Measurements from ENCODE around the gene SLC9A4.

SLC9A4 gene

DNA sequence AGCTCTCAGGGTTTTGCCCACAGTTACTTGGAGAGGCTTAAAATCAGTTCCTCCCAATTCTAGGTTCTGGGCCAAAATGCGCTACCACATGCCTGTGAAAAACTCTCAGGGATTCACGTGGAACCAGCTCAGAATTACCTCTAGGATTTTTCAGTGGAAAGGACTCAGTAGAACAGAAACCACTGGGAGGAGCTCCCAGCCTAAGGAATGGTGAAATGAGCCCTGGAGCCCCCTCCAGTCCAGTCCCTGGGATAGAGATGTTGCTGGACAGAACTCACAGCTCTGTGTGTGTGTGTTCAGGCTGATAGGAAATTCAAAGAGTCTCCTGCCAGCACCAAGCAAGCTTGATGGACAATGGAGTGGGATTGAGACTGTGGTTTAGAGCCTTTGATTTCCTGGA lies 21.1 kb upstream of the SLC9A4 start:
- Histone ChIP-seq H3K27ac (ENCODE audit: low read depth in 2 of 2, low read length in 2 of 2) (no peak overlapping the region), H3K4me1 (ENCODE audit: control insufficient read depth in 2 of 2, insufficient read depth in 2 of 2, low read length in 2 of 2) (peaks cover 0 to 6% of the 10 kb centered on the region in 2 donors), H3K36me3 (ENCODE audit: control insufficient read depth in 2 of 2, insufficient read depth in 2 of 2, low read length in 2 of 2) (no peaks in the 10 kb centered on the region), H3K9ac (ENCODE audit: low read depth in 1 of 2, low read length in 2 of 2) (no peak overlapping the region), H3K9me3 (ENCODE audit: control insufficient read depth in 2 of 2, low read length in 2 of 2) (no peaks in the 10 kb centered on the region), H3K27me3 (ENCODE audit: control insufficient read depth in 2 of 2, insufficient read depth in 2 of 2, low read length in 2 of 2) (no peaks in the 10 kb centered on the region), H3K4me3 (ENCODE audit: low read length in 2 of 2) (no peak overlapping the region)

DNA sequence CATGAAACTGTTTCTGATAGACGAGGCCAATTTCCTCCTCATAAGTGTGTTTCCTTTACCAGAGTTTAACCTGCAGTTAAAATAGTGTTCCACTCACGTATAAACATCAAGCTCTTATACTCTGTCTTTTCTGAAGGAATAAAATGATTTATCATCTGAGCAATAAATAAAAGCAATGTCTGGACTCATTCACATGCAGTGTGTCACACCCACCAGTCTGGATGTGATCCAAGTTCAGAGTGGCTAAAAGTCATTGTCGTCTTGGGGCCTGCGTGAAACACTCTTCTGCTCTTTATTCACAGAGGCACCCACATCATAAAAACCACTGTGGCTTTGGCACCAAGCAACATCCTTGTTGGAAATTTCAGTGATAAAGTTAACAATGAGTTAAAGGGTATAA lies 19.5 kb upstream of the SLC9A4 start:
- Histone ChIP-seq H3K9ac (ENCODE audit: low read depth in 1 of 2, low read length in 2 of 2) (no peak overlapping the region), H3K27ac (ENCODE audit: low read depth in 2 of 2, low read length in 2 of 2) (no peak overlapping the region), H3K4me1 (ENCODE audit: control insufficient read depth in 2 of 2, insufficient read depth in 2 of 2, low read length in 2 of 2) (peaks cover 0 to 6% of the 10 kb centered on the region in 2 donors), H3K27me3 (ENCODE audit: control insufficient read depth in 2 of 2, insufficient read depth in 2 of 2, low read length in 2 of 2) (no peaks in the 10 kb centered on the region), H3K9me3 (ENCODE audit: control insufficient read depth in 2 of 2, low read length in 2 of 2) (no peaks in the 10 kb centered on the region), H3K4me3 (ENCODE audit: low read length in 2 of 2) (no peak overlapping the region), H3K36me3 (ENCODE audit: control insufficient read depth in 2 of 2, insufficient read depth in 2 of 2, low read length in 2 of 2) (no peaks in the 10 kb centered on the region)

DNA sequence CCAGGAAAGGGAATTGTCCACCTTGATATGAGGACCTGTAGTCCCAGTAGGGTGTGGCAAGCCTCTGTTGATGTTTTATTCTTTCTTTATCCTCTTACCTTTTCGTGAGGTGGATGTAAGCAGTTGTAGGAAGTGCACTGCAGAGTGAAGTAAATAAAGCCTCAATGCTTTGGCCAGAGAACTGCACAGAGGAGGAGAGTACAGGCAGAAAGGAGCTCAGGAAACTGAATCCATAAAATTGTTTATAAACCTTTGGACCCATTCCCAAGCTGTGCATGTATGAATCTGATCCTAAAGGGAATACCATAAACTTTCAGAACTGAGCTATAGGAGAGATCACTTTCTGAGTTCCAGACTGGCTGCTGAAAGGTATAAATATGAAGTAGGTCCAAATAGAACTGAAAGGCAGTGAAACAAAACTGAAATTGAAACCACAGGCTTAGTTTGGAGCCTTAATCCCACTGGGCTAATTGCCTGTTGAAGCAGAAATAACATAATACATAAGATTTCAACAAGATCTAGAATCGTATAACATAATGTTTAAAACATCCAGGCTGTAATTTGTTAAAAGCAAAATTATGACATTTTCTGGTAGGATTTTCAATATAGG lies 17.9 kb upstream of the SLC9A4 start:
- Histone ChIP-seq H3K4me3 (ENCODE audit: low read length in 2 of 2) (no peak overlapping the region), H3K9ac (ENCODE audit: low read depth in 1 of 2, low read length in 2 of 2) (no peak overlapping the region), H3K27ac (ENCODE audit: low read depth in 2 of 2, low read length in 2 of 2) (no peak overlapping the region), H3K27me3 (ENCODE audit: control insufficient read depth in 2 of 2, insufficient read depth in 2 of 2, low read length in 2 of 2) (no peaks in the 10 kb centered on the region), H3K36me3 (ENCODE audit: control insufficient read depth in 2 of 2, insufficient read depth in 2 of 2, low read length in 2 of 2) (no peaks in the 10 kb centered on the region), H3K9me3 (ENCODE audit: control insufficient read depth in 2 of 2, low read length in 2 of 2) (no peaks in the 10 kb centered on the region), H3K4me1 (ENCODE audit: control insufficient read depth in 2 of 2, insufficient read depth in 2 of 2, low read length in 2 of 2) (peaks cover 0 to 6% of the 10 kb centered on the region in 2 donors)

DNA sequence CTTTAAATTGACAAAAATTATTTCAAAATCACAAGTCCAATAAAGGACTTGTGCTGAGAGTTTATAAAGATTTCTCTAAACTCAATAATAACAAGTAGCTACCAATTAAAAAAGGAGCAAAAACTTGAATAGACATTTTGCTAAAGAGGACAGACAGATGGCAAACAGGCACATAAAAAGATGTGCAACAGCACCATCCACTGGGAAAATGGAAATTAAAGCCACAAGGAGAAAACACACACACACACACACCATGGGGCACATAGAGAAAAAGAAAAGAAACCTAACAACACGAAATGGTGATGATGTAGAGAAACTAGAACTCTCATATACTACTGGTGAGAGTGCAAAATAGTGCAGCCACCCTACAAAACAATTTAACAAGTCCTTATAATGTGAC lies 12.6 kb upstream of the SLC9A4 start:
- Histone ChIP-seq H3K9me3 (ENCODE audit: control insufficient read depth in 2 of 2, low read length in 2 of 2) (no peaks in the 10 kb centered on the region), H3K36me3 (ENCODE audit: control insufficient read depth in 2 of 2, insufficient read depth in 2 of 2, low read length in 2 of 2) (no peaks in the 10 kb centered on the region), H3K27ac (ENCODE audit: low read depth in 2 of 2, low read length in 2 of 2) (no peak overlapping the region), H3K27me3 (ENCODE audit: control insufficient read depth in 2 of 2, insufficient read depth in 2 of 2, low read length in 2 of 2) (no peaks in the 10 kb centered on the region), H3K9ac (ENCODE audit: low read depth in 1 of 2, low read length in 2 of 2) (no peak overlapping the region), H3K4me3 (ENCODE audit: low read length in 2 of 2) (no peak overlapping the region), H3K4me1 (ENCODE audit: control insufficient read depth in 2 of 2, insufficient read depth in 2 of 2, low read length in 2 of 2) (no peaks in the 10 kb centered on the region)

DNA sequence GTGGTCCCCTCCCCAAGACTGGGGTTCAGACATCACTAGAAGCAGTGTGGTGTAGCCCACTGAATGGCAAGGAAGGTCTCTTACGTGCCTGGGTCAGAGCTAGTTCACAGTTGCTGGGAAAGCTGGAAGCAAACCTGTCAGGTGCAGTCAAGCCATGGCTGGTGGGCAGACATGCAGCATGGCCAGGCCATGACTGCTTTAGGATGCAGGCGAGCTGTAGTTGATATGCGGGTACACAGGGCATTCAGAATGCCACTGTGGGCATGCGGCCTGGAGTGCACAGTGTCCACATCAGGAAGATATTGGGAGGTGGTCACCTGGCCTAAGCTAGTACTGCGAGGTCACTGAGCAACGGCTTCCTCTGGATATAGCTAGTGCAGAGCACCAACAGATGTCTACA lies 11.8 kb upstream of the SLC9A4 start:
- Histone ChIP-seq H3K4me1 (ENCODE audit: control insufficient read depth in 2 of 2, insufficient read depth in 2 of 2, low read length in 2 of 2) (no peaks in the 10 kb centered on the region), H3K4me3 (ENCODE audit: low read length in 2 of 2) (no peak overlapping the region), H3K27ac (ENCODE audit: low read depth in 2 of 2, low read length in 2 of 2) (no peak overlapping the region), H3K27me3 (ENCODE audit: control insufficient read depth in 2 of 2, insufficient read depth in 2 of 2, low read length in 2 of 2) (no peaks in the 10 kb centered on the region), H3K36me3 (ENCODE audit: control insufficient read depth in 2 of 2, insufficient read depth in 2 of 2, low read length in 2 of 2) (no peaks in the 10 kb centered on the region), H3K9me3 (ENCODE audit: control insufficient read depth in 2 of 2, low read length in 2 of 2) (no peaks in the 10 kb centered on the region), H3K9ac (ENCODE audit: low read depth in 1 of 2, low read length in 2 of 2) (no peak overlapping the region)

DNA sequence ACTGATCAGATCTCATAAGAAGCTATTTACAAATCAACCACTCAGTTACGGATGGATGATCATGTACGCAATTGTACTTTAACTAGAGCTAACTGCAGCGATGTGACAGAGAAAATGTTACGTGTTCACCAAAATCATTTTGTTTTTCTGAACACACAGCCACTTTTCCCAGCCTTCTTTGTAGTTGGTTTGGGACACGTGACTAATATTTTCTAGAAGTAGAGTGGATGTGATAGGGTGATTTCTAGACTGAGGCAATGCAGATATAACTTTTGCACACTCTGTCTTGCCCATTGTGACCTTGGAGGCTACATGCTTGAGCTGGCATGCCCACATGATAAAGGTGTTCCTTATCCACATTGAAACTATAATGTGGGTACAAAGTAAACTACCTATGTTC lies 9.9 kb upstream of the SLC9A4 start:
- Histone ChIP-seq H3K27ac (ENCODE audit: low read depth in 2 of 2, low read length in 2 of 2) (no peak overlapping the region), H3K4me1 (ENCODE audit: control insufficient read depth in 2 of 2, insufficient read depth in 2 of 2, low read length in 2 of 2) (no peaks in the 10 kb centered on the region), H3K4me3 (ENCODE audit: low read length in 2 of 2) (no peak overlapping the region), H3K9ac (ENCODE audit: low read depth in 1 of 2, low read length in 2 of 2) (no peak overlapping the region), H3K9me3 (ENCODE audit: control insufficient read depth in 2 of 2, low read length in 2 of 2) (no peaks in the 10 kb centered on the region), H3K36me3 (ENCODE audit: control insufficient read depth in 2 of 2, insufficient read depth in 2 of 2, low read length in 2 of 2) (no peaks in the 10 kb centered on the region), H3K27me3 (ENCODE audit: control insufficient read depth in 2 of 2, insufficient read depth in 2 of 2, low read length in 2 of 2) (no peaks in the 10 kb centered on the region)

DNA sequence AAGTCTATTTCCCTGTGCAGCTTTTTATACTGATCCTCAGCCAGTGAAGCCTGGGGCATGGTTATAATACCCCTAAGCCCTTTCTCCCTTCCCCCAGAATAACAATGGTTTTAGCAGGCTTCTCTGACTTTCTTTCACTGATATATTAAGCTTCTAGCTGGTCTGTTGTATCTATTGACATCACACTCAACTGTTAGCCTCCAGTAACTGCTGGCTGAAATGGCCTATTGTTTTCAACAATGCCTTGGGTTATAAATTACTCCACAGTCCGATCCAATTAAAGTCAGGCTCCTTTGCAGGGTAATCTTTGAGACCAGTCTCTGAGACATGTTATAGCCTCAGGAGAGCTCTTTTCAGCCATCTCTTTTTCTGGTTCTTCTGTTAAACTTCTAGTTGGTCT lies 2.9 kb upstream of the SLC9A4 start:
- no peaks in the 10 kb centered on the region for H3K27me3 ChIP-seq (ENCODE audit: control insufficient read depth in 2 of 2, insufficient read depth in 2 of 2, low read length in 2 of 2)
- no peaks in the 10 kb centered on the region for H3K9me3 ChIP-seq (ENCODE audit: control insufficient read depth in 2 of 2, low read length in 2 of 2)
- peaks cover 0 to 3% of the 10 kb centered on the region in 2 donors for H3K4me1 ChIP-seq (ENCODE audit: control insufficient read depth in 2 of 2, insufficient read depth in 2 of 2, low read length in 2 of 2)
- no peak overlapping the region for H3K27ac ChIP-seq (ENCODE audit: low read depth in 2 of 2, low read length in 2 of 2)
- no peak overlapping the region for H3K9ac ChIP-seq (ENCODE audit: low read depth in 1 of 2, low read length in 2 of 2)
- no peak overlapping the region for H3K4me3 ChIP-seq (ENCODE audit: low read length in 2 of 2)
- H3K36me3 ChIP-seq (ENCODE audit: control insufficient read depth in 2 of 2, insufficient read depth in 2 of 2, low read length in 2 of 2), result no peaks in the 10 kb centered on the region

DNA sequence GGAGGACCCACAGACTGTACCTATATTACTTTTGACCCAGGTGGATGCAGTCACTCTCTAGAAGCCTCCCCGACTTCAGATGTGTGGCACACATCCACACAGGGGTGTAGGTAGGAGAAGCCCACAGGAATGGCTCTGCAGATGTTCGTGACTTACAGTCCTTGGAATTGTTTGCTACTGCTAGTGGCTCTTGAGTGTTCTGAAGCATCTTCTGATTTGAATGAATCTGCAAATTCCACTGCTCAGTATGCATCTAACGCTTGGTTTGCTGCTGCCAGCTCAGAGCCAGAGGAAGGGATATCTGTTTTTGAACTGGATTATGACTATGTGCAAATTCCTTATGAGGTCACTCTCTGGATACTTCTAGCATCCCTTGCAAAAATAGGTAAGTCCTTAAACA lies 605 bp downstream of the SLC9A4 start:
- Histone ChIP-seq H3K27me3 (ENCODE audit: control insufficient read depth in 2 of 2, insufficient read depth in 2 of 2, low read length in 2 of 2) (no peaks in the 10 kb centered on the region), H3K9ac (ENCODE audit: low read depth in 1 of 2, low read length in 2 of 2) (no peak overlapping the region), H3K9me3 (ENCODE audit: control insufficient read depth in 2 of 2, low read length in 2 of 2) (no peaks in the 10 kb centered on the region), H3K36me3 (ENCODE audit: control insufficient read depth in 2 of 2, insufficient read depth in 2 of 2, low read length in 2 of 2) (no peaks in the 10 kb centered on the region), H3K4me1 (ENCODE audit: control insufficient read depth in 2 of 2, insufficient read depth in 2 of 2, low read length in 2 of 2) (peaks cover 0 to 3% of the 10 kb centered on the region in 2 donors), H3K4me3 (ENCODE audit: low read length in 2 of 2) (no peak overlapping the region), H3K27ac (ENCODE audit: low read depth in 2 of 2, low read length in 2 of 2) (no peak overlapping the region)

DNA sequence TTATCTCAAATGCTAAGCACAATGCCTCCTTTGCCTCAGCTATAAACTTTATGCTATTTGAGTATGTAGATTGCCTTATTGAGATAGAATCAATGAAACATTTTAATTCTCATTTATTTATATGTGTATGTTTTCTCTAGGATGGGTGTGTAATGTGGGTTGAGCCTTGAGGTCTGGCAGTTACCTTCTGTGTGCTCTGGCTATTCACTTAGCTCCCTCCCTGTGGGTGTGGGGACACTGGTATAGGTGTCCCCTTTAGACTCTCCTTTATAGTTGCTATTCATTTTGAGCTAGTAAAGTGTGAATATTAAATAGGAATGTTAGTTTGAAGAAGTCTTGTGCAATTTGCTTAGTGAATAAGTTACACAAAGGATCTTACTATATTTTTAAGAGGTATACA lies 1.8 kb downstream of the SLC9A4 start:
- no peaks in the 10 kb centered on the region for H3K9me3 ChIP-seq (ENCODE audit: control insufficient read depth in 2 of 2, low read length in 2 of 2)
- H3K4me1 ChIP-seq (ENCODE audit: control insufficient read depth in 2 of 2, insufficient read depth in 2 of 2, low read length in 2 of 2), result peaks cover 0 to 3% of the 10 kb centered on the region in 2 donors
- H3K36me3 ChIP-seq (ENCODE audit: control insufficient read depth in 2 of 2, insufficient read depth in 2 of 2, low read length in 2 of 2), result no peaks in the 10 kb centered on the region
- H3K9ac ChIP-seq (ENCODE audit: low read depth in 1 of 2, low read length in 2 of 2), result no peak overlapping the region
- no peak overlapping the region for H3K27ac ChIP-seq (ENCODE audit: low read depth in 2 of 2, low read length in 2 of 2)
- no peak overlapping the region for H3K4me3 ChIP-seq (ENCODE audit: low read length in 2 of 2)
- H3K27me3 ChIP-seq (ENCODE audit: control insufficient read depth in 2 of 2, insufficient read depth in 2 of 2, low read length in 2 of 2), result no peaks in the 10 kb centered on the region

DNA sequence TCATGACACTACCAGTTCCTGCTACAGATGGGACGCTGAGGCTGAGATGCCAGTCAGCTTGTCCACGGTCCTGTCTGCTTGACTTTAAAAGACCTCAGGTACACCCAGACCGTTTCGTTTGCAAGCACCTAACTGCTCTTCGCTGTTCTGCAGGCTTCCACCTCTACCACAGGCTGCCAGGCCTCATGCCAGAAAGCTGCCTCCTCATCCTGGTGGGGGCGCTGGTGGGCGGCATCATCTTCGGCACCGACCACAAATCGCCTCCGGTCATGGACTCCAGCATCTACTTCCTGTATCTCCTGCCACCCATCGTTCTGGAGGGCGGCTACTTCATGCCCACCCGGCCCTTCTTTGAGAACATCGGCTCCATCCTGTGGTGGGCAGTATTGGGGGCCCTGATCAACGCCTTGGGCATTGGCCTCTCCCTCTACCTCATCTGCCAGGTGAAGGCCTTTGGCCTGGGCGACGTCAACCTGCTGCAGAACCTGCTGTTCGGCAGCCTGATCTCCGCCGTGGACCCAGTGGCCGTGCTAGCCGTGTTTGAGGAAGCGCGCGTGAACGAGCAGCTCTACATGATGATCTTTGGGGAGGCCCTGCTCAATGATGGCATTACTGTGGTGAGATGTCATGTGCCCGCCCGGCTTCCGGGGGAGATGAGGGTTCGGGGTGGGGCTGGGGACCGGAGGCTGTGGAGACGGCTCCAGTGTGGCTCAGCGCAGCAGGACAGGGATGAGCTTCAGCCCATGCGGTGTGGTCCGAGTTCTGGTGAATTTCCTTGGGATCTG lies 5.9 kb downstream of the SLC9A4 start:
- Histone ChIP-seq H3K9me3 (ENCODE audit: control insufficient read depth in 2 of 2, low read length in 2 of 2) (no peaks in the 10 kb centered on the region), H3K4me1 (ENCODE audit: control insufficient read depth in 2 of 2, insufficient read depth in 2 of 2, low read length in 2 of 2) (no peaks in the 10 kb centered on the region), H3K36me3 (ENCODE audit: control insufficient read depth in 2 of 2, insufficient read depth in 2 of 2, low read length in 2 of 2) (no peaks in the 10 kb centered on the region), H3K27ac (ENCODE audit: low read depth in 2 of 2, low read length in 2 of 2) (no peak overlapping the region), H3K27me3 (ENCODE audit: control insufficient read depth in 2 of 2, insufficient read depth in 2 of 2, low read length in 2 of 2) (no peaks in the 10 kb centered on the region), H3K4me3 (ENCODE audit: low read length in 2 of 2) (no peak overlapping the region), H3K9ac (ENCODE audit: low read depth in 1 of 2, low read length in 2 of 2) (no peak overlapping the region)

Measured in mucosa of rectum (tissue), 2 donors.